ENCODE measurements around the gene UBXN7.
"Not testable (repeated sequence)": the region's sequence is repeated elsewhere in the genome, so short reads cannot be mapped to it uniquely, and the experiment has no call there.

DNA sequence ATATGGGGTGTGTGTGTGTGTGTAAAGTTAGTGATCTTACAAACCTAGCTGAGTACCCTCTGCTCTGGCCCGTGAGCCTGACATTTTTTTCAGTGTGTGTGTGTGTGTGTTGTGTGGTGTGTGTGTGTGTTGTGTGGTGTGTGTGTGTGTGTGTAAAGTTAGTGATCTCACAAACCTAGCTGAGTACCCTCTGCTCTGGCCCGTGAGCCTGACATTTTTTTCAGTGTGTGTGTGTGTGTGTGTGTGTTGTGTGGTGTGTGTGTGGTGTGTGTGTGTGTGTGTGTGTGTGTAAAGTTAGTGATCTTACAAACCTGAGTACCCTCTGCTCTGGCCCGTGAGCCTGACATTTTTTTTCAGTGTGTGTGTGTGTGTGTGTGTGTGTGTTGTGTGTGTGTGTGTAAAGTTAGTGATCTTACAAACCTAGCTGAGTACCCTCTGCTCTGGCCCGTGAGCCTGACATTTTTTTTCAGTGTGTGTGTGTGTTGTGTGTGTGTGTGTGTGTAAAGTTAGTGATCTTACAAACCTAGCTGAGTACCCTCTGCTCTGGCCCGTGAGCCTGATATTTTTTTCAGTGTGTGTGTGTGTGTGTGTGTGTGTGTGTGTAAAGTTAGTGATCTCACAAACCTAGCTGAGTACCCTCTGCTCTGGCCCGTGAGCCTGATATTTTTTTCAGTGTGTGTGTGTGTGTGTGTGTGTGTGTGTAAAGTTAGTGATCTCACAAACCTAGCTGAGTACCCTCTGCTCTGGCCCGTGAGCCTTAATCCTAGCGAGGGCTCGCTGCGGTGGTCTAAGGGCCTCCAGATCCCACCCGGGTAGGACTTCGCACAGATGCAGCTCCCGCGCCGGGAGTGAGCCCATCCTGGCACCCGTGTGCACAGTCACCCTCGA is 115.2 kb downstream of the UBXN7 start:
- TF ChIP-seq POLR2A (IDR thresholded peaks at IDR 0.05); EP300 (IDR thresholded peaks at IDR 0.05; ENCODE audit: low read depth): not testable (repeated sequence)

Measured in transverse colon (tissue), 1 donor.